GM12878 (cell line): Measurements from ENCODE around the gene PPIP5K2. TPM values are rescaled to one million over a fixed set of nuclear protein-coding genes. Genes with fewer than 3 reads are reported as not detected.
"Not testable (repeated sequence)": the region's sequence is repeated elsewhere in the genome, so short reads cannot be mapped to it uniquely, and the experiment has no call there.

Experiments
- ATAC-seq: fragments of 200-7000 bp; cut with Tn5 transposase; 3 replicates; pipeline ENCODE4 v1.9.1; 2020; ENCODE audit warnings: mild to moderate bottlenecking, moderate library complexity
- BruUV-seq: library from RNA; stranded (reverse); fragments of 400-500 nt; replicated peaks from 2 replicates; lab custom pipeline; 2021; lab: Mats Ljungman, UMichigan
- CTCF ChIA-PET: fragments of 300-600 bp; sonication (Branson Sonifier 250); formaldehyde crosslinking; extraction: SDS; loops from one replicate; lab custom pipeline; 2021; ENCODE audit warnings: inconsistent platforms; lab: Yijun Ruan, JAX
- POLR2A ChIA-PET: fragments of 350-600 bp; formaldehyde crosslinking; extraction: SDS; loops from one replicate; lab custom pipeline; 2021; ENCODE audit warnings: inconsistent platforms; lab: Charles Lee
- RAD21 ChIA-PET: fragments of 300-600 bp; sonication (Branson Sonifier 250); formaldehyde crosslinking; loops from one replicate; lab custom pipeline; 2023; ENCODE audit warnings: antibody characterized with exemption; ENCODE audit not compliant: unreplicated experiment; lab: Charles Lee
- SMC1A ChIA-PET: fragments of 300-600 bp; sonication (Branson Sonifier 250); formaldehyde crosslinking; loops from one replicate; lab custom pipeline; 2023; ENCODE audit not compliant: unreplicated experiment, uncharacterized antibody; lab: Charles Lee
- DNase-seq: peaks from one replicate; pipeline ENCODE4 v3.0.0-alpha.2; 2011; ENCODE audit warnings: low read depth, low spot score
- FAIRE-seq: peaks from 3 replicates; lab custom pipeline; 2011; peaks lifted over from hg19 to GRCh38; lab: Jason Lieb, UNC
- H2AFZ ChIP-seq: 2 replicates; pipeline ENCODE4 v1.6.0; 2011; ENCODE audit warnings: low read depth, low read length, control low read depth; ENCODE audit not compliant: control insufficient read depth
- H3K27ac ChIP-seq: 2 replicates; pipeline ENCODE4 v1.5.1; 2011; ENCODE audit warnings: control low read depth; ENCODE audit not compliant: control insufficient read depth, insufficient read depth
- H3K27me3 ChIP-seq, 2 experiments: replicated peaks in 1 of 2; 2 replicates each; pipeline versions ENCODE4 v1.6.0 to v1.6.1; 2011; ENCODE audit warnings: low read length in 1 of 2; ENCODE audit not compliant: control insufficient read depth in 2 of 2, insufficient read depth in 2 of 2
- H3K36me3 ChIP-seq, 2 experiments: 2 replicates each; pipeline ENCODE4 v1.5.1; 2011; ENCODE audit warnings: low read length in 1 of 2; ENCODE audit not compliant: control insufficient read depth in 2 of 2, insufficient read depth in 2 of 2
- H3K4me1 ChIP-seq: 2 replicates; pipeline ENCODE4 v1.6.1; 2011; ENCODE audit warnings: mild to moderate bottlenecking, low read length, moderate library complexity, mixed read lengths; ENCODE audit not compliant: control insufficient read depth, insufficient read depth
- H3K4me2 ChIP-seq: 2 replicates; pipeline ENCODE4 v1.6.0; 2011; ENCODE audit warnings: control low read depth; ENCODE audit not compliant: control insufficient read depth, insufficient read depth
- H3K4me3 ChIP-seq: fragments of 200-600 bp; sonication (generic); 2 replicates; pipeline ENCODE4 v1.5.1; 2016
- H3K79me2 ChIP-seq: 2 replicates; pipeline ENCODE4 v1.6.0; 2011; ENCODE audit warnings: low read length; ENCODE audit not compliant: control insufficient read depth, insufficient read depth
- H3K9ac ChIP-seq: 2 replicates; pipeline ENCODE4 v1.8.0; 2011; ENCODE audit warnings: low read length, control low read depth, mixed read lengths; ENCODE audit not compliant: control insufficient read depth, insufficient read depth
- H3K9me3 ChIP-seq: replicated peaks from 3 replicates; pipeline ENCODE4 v1.5.1; 2011; ENCODE audit warnings: mild to moderate bottlenecking, low read length; ENCODE audit not compliant: control insufficient read depth, insufficient read depth
- H4K20me1 ChIP-seq: 2 replicates; pipeline ENCODE4 v1.6.0; 2011; ENCODE audit not compliant: control insufficient read depth, insufficient read depth
- PRDM15 ChIP-seq: fragments of 450-650 bp; formaldehyde crosslinking; IDR thresholded peaks from 2 replicates; pipeline ENCODE4 v1.4.0; 2020; ENCODE audit warnings: mild to moderate bottlenecking, moderate library complexity
- YBX1 ChIP-seq: fragments of 450-650 bp; IDR thresholded peaks from 2 replicates; pipeline ENCODE4 v1.6.1; 2016; ENCODE audit warnings: antibody characterized with exemption
- WGBS: methylation state at CpG from one replicate; pipeline ENCODE4 v1.1.6; 2016; ENCODE audit warnings: low lambda C conversion rate; ENCODE audit not compliant: insufficient replicate concordance, insufficient coverage; ENCODE audit errors: missing lambda C conversion rate; 5-methylcytosine and 5-hydroxymethylcytosine counted together
- in situ Hi-C: fragments of 300-500 bp; cut with MboI; formaldehyde crosslinking; loops from 9 replicates; pipeline ENCODE4 v1.14.3; 2018; ENCODE audit warnings: mixed read lengths
- intact Hi-C: fragments of 100-400 bp; cut with micrococcal nuclease; formaldehyde crosslinking; loops from one replicate; pipeline ENCODE4 v1.14.2; 2022; ENCODE audit not compliant: unreplicated experiment
- polyA plus RNA-seq, 11 experiments: library from polyadenylated mRNA; depleted of rRNA in 4 of 11; unstranded in 6 of 11; stranded (reverse) in 5 of 11; fragments of >200 nt; fragmentation: Nextera tagmentation in 4 of 11; fragmentation: Illumina TruSeq in 1 of 11; extraction: Ambion mirVana in 4 of 11; extraction: Trizol in 1 of 11; gene quantifications; 1 replicate in 1 of 11; 2 replicates in 10 of 11; pipeline versions ENCODE4 v1.2.1 to v1.2.3, GENCODE V29; 2011 to 2016; ENCODE audit warnings: inconsistent platforms in 2 of 11, missing spikeins in 2 of 11, low read depth in 1 of 11
- total RNA-seq, 4 experiments: library from RNA; depleted of rRNA in 3 of 4; stranded (reverse); fragments of >200 nt in 3 of 4; fragmentation: Illumina TruSeq in 1 of 4; extraction: Trizol in 1 of 4; gene quantifications; 2 replicates each; pipeline versions ENCODE4 v1.2.1 to v1.2.3, GENCODE V29; 2013 to 2021

PPIP5K2 gene
- total and polyA plus RNA-seq, 10 of the 15 experiments (the other 5 are each of a cell fraction or from before 2014, with no cell fraction given), result 27.7 to 87.3 (median 58.6) TPM

- TF ChIP-seq PRDM15 (CRISPR knock-in tag), result no peak
- no peak for TF ChIP-seq YBX1
Observed at GRCh38 chr5:103218164-103218563, 98.1 kb downstream of the PPIP5K2 start (continued).

DNA sequence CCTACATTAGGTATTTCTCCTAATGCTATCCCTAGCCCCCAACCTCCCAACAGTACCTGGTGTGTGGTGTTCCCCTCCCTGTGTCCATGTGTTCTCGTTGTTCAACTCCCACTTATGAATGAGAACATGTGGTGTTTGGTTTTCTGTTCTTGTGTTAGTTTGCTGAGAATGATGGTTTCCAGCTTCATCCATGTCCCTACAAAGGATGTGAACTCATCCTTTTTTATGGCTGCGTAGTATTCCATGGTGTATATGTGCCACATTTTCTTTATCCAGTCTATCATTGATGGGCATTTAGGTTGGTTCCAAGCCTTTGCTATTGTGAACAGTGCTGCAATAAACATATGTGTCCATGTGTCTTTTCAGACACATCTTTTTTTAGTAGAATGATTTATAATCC lies 99.0 kb downstream of the PPIP5K2 start:
- 89% methylated on average over 2 of the region's 2 CpGs for WGBS
- ATAC-seq, H3K4me3 ChIP-seq, H3K79me2 ChIP-seq, H4K20me1 ChIP-seq, FAIRE-seq, DNase-seq, H3K27me3 ChIP-seq, H3K36me3 ChIP-seq, POLR2A ChIA-PET, intact Hi-C loops, H3K9me3 ChIP-seq, H3K4me2 ChIP-seq, in situ Hi-C loops, CTCF ChIA-PET, RAD21 ChIA-PET, H3K9ac ChIP-seq, H2AFZ ChIP-seq, H3K4me1 ChIP-seq, BruUV-seq, SMC1A ChIA-PET, H3K27ac ChIP-seq: not testable (repeated sequence)
